GM12892 (cell line): ENCODE measurements around the gene COL6A2.
"Not testable (repeated sequence)": the region's sequence is repeated elsewhere in the genome, so short reads cannot be mapped to it uniquely, and the experiment has no call there.

Experiments
- POLR2A ChIP-seq: IDR thresholded peaks from 2 replicates; pipeline ENCODE4 v1.6.1; 2011; ENCODE audit warnings: low read depth, low read length, control low read depth
- POLR2AphosphoS5 ChIP-seq: IDR thresholded peaks from 2 replicates; pipeline ENCODE4 v1.6.1; 2011; ENCODE audit warnings: low read depth, low read length, control low read depth
- TAF1 ChIP-seq: IDR thresholded peaks from 2 replicates; pipeline ENCODE4 v1.6.1; 2011; ENCODE audit warnings: low read depth, mild to moderate bottlenecking, control low read depth, low read length, borderline replicate concordance

GRCh38 chr21:46170436-46171193 is 72.7 kb downstream of the COL6A2 start:
- TF ChIP-seq POLR2A, POLR2AphosphoS5, TAF1: not testable (repeated sequence)
